CD14-positive monocyte (primary cell): ENCODE results near the gene PDE4D. TPM values are rescaled to one million over a fixed set of nuclear protein-coding genes. Genes with fewer than 3 reads are reported as not detected.

ENCODE experiments used
- DNase-seq, 3 donors: peaks; one replicate each; pipeline ENCODE4 v3.0.0-alpha.2; 2011 to 2022
- H2AFZ ChIP-seq: 2 replicates; pipeline ENCODE4 v1.6.0; 2012; ENCODE audit warnings: mild to moderate bottlenecking, low read depth, low read length, inconsistent platforms; ENCODE audit not compliant: insufficient read depth, poor library complexity, severe bottlenecking
- H3K27ac ChIP-seq, 2 donors: 1 replicate in 1 of 2; 2 replicates in 1 of 2; pipeline ENCODE4 v1.5.1; 2012 to 2013; ENCODE audit warnings: low read length in 2 of 2, control low read depth in 1 of 2, inconsistent platforms in 1 of 2, low read depth in 1 of 2, mild to moderate bottlenecking in 1 of 2
- H3K27me3 ChIP-seq, 2 donors: one replicate each; pipeline versions ENCODE4 v1.6.0 to v1.6.1; 2011 to 2013; ENCODE audit warnings: low read length in 2 of 2; ENCODE audit not compliant: control insufficient read depth in 2 of 2, insufficient read depth in 2 of 2
- H3K36me3 ChIP-seq, 2 donors: replicated peaks in 1 of 2; 1 replicate in 1 of 2; 2 replicates in 1 of 2; pipeline versions ENCODE4 v1.5.1 to v1.6.1; 2012 to 2013; ENCODE audit warnings: low read length in 2 of 2, control low read depth in 1 of 2, inconsistent platforms in 1 of 2, mild to moderate bottlenecking in 1 of 2; ENCODE audit not compliant: insufficient read depth in 2 of 2, control insufficient read depth in 1 of 2
- H3K4me1 ChIP-seq, 2 donors: 1 replicate in 1 of 2; 2 replicates in 1 of 2; pipeline versions ENCODE4 v1.5.1 to v1.6.1; 2012 to 2013; ENCODE audit warnings: low read length in 2 of 2, control low read depth in 1 of 2, inconsistent platforms in 1 of 2, mild to moderate bottlenecking in 1 of 2, moderate library complexity in 1 of 2; ENCODE audit not compliant: insufficient read depth in 2 of 2, control insufficient read depth in 1 of 2
- H3K4me2 ChIP-seq: replicated peaks from 2 replicates; pipeline ENCODE3; 2012; ENCODE audit warnings: low read length, moderate library complexity, mild to moderate bottlenecking; ENCODE audit not compliant: poor library complexity, severe bottlenecking; ENCODE audit errors: extremely low read depth
- H3K4me3 ChIP-seq, 3 experiments: fragments of 200-600 bp in 1 of 3; sonication (generic) in 1 of 3; replicated peaks in 1 of 3; 1 replicate in 2 of 3; 2 replicates in 1 of 3; pipeline ENCODE4 v1.5.1; 2011 to 2013; ENCODE audit warnings: low read length in 3 of 3, mild to moderate bottlenecking in 3 of 3, control low read depth in 2 of 3, low read depth in 2 of 3, inconsistent platforms in 1 of 3, moderate library complexity in 1 of 3
- H3K79me2 ChIP-seq: 2 replicates; pipeline ENCODE4 v1.6.0; 2012; ENCODE audit warnings: mild to moderate bottlenecking, control low read depth, inconsistent platforms, low read length, moderate library complexity; ENCODE audit not compliant: insufficient read depth
- H3K9ac ChIP-seq: 2 replicates; pipeline ENCODE4 v1.6.0; 2017; ENCODE audit warnings: low read length, mild to moderate bottlenecking; ENCODE audit not compliant: insufficient read depth, poor library complexity, severe bottlenecking
- H3K9me3 ChIP-seq, 2 donors: replicated peaks in 1 of 2; 1 replicate in 1 of 2; 2 replicates in 1 of 2; pipeline versions ENCODE4 v1.5.1 to v1.6.1; 2012 to 2013; ENCODE audit warnings: low read length in 2 of 2, control low read depth in 1 of 2; ENCODE audit not compliant: control insufficient read depth in 1 of 2, insufficient read depth in 1 of 2
- H4K20me1 ChIP-seq: 2 replicates; pipeline ENCODE4 v1.6.0; 2012; ENCODE audit warnings: mild to moderate bottlenecking, low read length, control low read depth, moderate library complexity; ENCODE audit not compliant: insufficient read depth
- H3K27ac Mint-ChIP-seq, 7 donors: one replicate each; pipeline ENCODE4 v1.8.0; 2020; ENCODE audit warnings: mild to moderate bottlenecking in 7 of 7, mixed read lengths in 7 of 7, moderate library complexity in 6 of 7, inconsistent platforms in 2 of 7
- H3K27me3 Mint-ChIP-seq, 3 donors: one replicate each; pipeline ENCODE4 v1.8.0; 2021 to 2022; ENCODE audit warnings: low read depth in 3 of 3, mild to moderate bottlenecking in 3 of 3, mixed read lengths in 3 of 3, moderate library complexity in 3 of 3, inconsistent platforms in 1 of 3
- H3K36me3 Mint-ChIP-seq, 2 donors: one replicate each; pipeline ENCODE4 v1.8.0; 2020; ENCODE audit warnings: mixed read lengths in 2 of 2, inconsistent platforms in 1 of 2, mild to moderate bottlenecking in 1 of 2
- H3K4me1 Mint-ChIP-seq: one replicate; pipeline ENCODE4 v1.8.0; 2020; ENCODE audit warnings: mild to moderate bottlenecking, mixed read lengths
- H3K4me3 Mint-ChIP-seq, 2 donors: one replicate each; pipeline ENCODE4 v1.8.0; 2020; ENCODE audit warnings: mild to moderate bottlenecking in 2 of 2, mixed read lengths in 2 of 2, moderate library complexity in 1 of 2
- H3K9me3 Mint-ChIP-seq, 7 donors: one replicate each; pipeline ENCODE4 v1.8.0; 2020 to 2022; ENCODE audit warnings: mixed read lengths in 7 of 7, mild to moderate bottlenecking in 6 of 7, moderate library complexity in 6 of 7, inconsistent platforms in 2 of 7
- CTCF ChIP-seq: fragments of 200-600 bp; IDR thresholded peaks from one replicate; pipeline ENCODE4 v1.8.0; 2022; ENCODE audit warnings: antibody characterized with exemption, mild to moderate bottlenecking
- WGBS: methylation state at CpG from one replicate; pipeline ENCODE4 v1.1.5; 2013; ENCODE audit warnings: missing lambda C conversion rate; ENCODE audit not compliant: insufficient coverage; 5-methylcytosine and 5-hydroxymethylcytosine counted together
- intact Hi-C, 2 donors: fragments of 100-400 bp; cut with micrococcal nuclease; formaldehyde crosslinking; loops; one replicate each; pipeline versions ENCODE4 v1.15.0 to v1.15.1; 2023
- polyA plus RNA-seq, 3 donors: library from polyadenylated mRNA; depleted of rRNA in 1 of 3; unstranded in 2 of 3; stranded (reverse) in 1 of 3; fragments of 300-500 nt in 2 of 3; fragments of >200 nt in 1 of 3; fragmentation: Illumina TruSeq in 2 of 3; gene quantifications; 1 replicate in 2 of 3; 2 replicates in 1 of 3; pipeline ENCODE4 v1.2.3, GENCODE V29; 2012 to 2021

Gene PDE4D
- polyA plus RNA-seq, 3 donors: 1.9 to 3.4 (median 2.8) TPM

DNA sequence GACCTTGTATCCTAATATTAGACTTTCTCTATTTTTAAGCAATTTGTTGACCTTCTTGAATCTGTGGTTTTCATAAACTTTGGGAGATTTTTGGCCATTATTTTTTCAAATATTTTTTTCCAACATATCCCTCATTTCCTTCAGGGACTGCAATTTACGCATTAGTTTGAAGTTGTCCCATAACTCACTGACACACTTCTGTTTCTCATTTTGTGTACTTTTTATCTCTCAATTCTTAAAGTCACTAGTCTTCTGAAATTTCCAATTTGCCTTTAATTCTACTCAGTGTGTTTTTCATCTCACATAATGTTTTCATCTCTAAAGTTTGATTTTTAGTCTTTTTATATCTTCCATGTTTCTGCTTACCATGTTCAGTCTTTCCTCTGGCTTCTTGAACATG is 953.9 kb downstream of the PDE4D start:
- Mint-ChIP-seq H3K4me3 (peak overlapping the region in 1 of 2 donors; percentile 18), H3K27me3 (peaks cover 0 to 2% (median 0%) of the 10 kb centered on the region in 3 donors), H3K36me3 (no peaks in the 10 kb centered on the region), H3K4me1 (no peaks in the 10 kb centered on the region), H3K9me3 (peaks cover 4 to 14% (median 8%) of the 10 kb centered on the region in 7 donors), H3K27ac (no peak overlapping the region)
- no peaks in the 10 kb centered on the region for H3K36me3 ChIP-seq
- no peak for DNase-seq
- H3K9me3 ChIP-seq: peaks cover 0 to 6% of the 10 kb centered on the region in 2 donors
- H3K4me3 ChIP-seq: no peak overlapping the region
- H3K27ac ChIP-seq: no peak overlapping the region
- no peak overlapping the region for H2AFZ ChIP-seq
- TF ChIP-seq CTCF: no peak
- H3K4me2 ChIP-seq: no peak overlapping the region
- H3K79me2 ChIP-seq: no peaks in the 10 kb centered on the region
- H3K9ac ChIP-seq: no peak overlapping the region
- H3K4me1 ChIP-seq: no peaks in the 10 kb centered on the region
- H4K20me1 ChIP-seq: no peaks in the 10 kb centered on the region
- intact Hi-C loops: no loop called here
- H3K27me3 ChIP-seq: no peaks in the 10 kb centered on the region
- WGBS: no CpG with 5 or more reads among the region's 1 CpG

GRCh38 chr5:58938563-58939424 is 954.7 kb downstream of the PDE4D start:
- intact Hi-C loops: no loop called here
- no peak overlapping the region for H3K4me2 ChIP-seq
- H3K36me3 ChIP-seq: no peaks in the 10 kb centered on the region
- peaks cover 0 to 6% of the 10 kb centered on the region in 2 donors for H3K9me3 ChIP-seq
- 97% methylated on average over 8 of the region's 10 CpGs for WGBS
- H3K27ac Mint-ChIP-seq: no peak overlapping the region
- H3K4me1 Mint-ChIP-seq: no peaks in the 10 kb centered on the region
- peaks cover 4 to 14% (median 8%) of the 10 kb centered on the region in 7 donors for H3K9me3 Mint-ChIP-seq
- H3K27ac ChIP-seq: no peak overlapping the region
- no peaks in the 10 kb centered on the region for H3K4me1 ChIP-seq
- no peak overlapping the region for H3K4me3 Mint-ChIP-seq
- no peaks in the 10 kb centered on the region for H4K20me1 ChIP-seq
- no peak overlapping the region for H2AFZ ChIP-seq
- no peak for TF ChIP-seq CTCF
- no peaks in the 10 kb centered on the region for H3K79me2 ChIP-seq
- H3K4me3 ChIP-seq: no peak overlapping the region
- H3K36me3 Mint-ChIP-seq: no peaks in the 10 kb centered on the region
- no peak for DNase-seq
- peaks cover 0 to 2% (median 0%) of the 10 kb centered on the region in 3 donors for H3K27me3 Mint-ChIP-seq
- no peak overlapping the region for H3K9ac ChIP-seq
- H3K27me3 ChIP-seq: no peaks in the 10 kb centered on the region
